ENCODE data around the gene POLDIP3.

DNA sequence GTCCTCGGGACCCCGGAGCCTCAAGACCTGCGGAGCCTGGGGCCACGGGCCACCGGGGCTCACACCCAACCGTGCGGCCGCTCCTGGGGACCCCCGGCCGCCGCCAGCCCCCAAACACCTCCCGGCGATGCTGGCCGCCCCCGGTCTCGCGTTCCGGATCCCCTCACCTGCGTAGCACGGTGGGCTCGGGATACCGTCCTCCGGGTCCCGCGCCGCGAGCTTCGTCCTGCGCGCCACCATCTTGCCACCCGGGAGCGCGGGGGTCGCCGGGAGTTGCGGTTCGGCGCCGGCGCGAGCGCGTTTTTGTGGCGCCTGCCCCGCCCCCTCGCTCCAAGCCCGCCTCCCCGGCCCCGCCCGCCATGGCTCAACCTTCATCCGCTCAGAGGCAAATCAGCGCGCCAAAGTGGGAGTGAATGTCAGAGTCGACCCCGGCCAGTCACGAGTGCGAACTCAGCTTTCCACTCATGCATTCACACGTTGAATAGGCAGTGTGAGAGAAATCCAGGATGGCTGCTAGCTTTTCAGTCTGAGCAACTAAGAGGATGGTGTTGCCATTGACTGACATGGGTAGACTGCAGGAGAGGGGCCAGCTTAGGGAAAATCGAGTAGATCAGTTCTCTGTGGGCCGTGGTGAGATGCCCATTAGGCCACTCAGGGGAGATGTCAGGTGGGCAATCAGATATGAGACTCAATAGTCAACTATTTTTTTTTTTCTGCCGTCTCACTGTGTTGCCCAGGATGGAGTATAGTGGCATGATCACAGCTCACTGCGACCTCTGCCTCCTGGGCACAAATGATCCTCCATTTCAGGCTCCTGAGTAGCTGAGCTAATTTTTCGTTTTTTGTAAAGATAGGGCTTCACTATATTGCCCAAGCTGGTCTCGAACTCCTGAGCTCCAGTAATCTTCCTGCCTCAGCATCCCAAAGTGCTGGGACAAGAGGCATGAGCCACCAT, 32.6 kb downstream of the POLDIP3 start:
- TF ChIP-seq, protein P1, sequence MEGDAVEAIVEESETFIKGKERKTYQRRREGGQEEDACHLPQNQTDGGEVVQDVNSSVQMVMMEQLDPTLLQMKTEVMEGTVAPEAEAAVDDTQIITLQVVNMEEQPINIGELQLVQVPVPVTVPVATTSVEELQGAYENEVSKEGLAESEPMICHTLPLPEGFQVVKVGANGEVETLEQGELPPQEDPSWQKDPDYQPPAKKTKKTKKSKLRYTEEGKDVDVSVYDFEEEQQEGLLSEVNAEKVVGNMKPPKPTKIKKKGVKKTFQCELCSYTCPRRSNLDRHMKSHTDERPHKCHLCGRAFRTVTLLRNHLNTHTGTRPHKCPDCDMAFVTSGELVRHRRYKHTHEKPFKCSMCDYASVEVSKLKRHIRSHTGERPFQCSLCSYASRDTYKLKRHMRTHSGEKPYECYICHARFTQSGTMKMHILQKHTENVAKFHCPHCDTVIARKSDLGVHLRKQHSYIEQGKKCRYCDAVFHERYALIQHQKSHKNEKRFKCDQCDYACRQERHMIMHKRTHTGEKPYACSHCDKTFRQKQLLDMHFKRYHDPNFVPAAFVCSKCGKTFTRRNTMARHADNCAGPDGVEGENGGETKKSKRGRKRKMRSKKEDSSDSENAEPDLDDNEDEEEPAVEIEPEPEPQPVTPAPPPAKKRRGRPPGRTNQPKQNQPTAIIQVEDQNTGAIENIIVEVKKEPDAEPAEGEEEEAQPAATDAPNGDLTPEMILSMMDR (conservative IDR thresholded peaks at IDR 0.05), result no peak
- TF ChIP-seq ZFX (IDR thresholded peaks at IDR 0.05), result no peak

Measured in C4-2B (cell line).